Large intestine (tissue), 3 donors: ENCODE measurements around the gene CDC5L. TPM values are rescaled to one million over a fixed set of nuclear protein-coding genes. Genes with fewer than 3 reads are reported as not detected.

Source experiments
- DNase-seq, 2 donors: peaks; one replicate each; pipeline versions ENCODE4 v3.0.0 to v3.0.0-alpha.2; 2013
- H3K27ac ChIP-seq: one replicate; pipeline ENCODE4 v1.5.1; 2013; ENCODE audit warnings: low read length
- H3K27me3 ChIP-seq: 2 replicates; pipeline ENCODE4 v1.6.1; 2013; ENCODE audit warnings: low read length; ENCODE audit not compliant: control insufficient read depth, insufficient read depth
- H3K36me3 ChIP-seq: 2 replicates; pipeline ENCODE4 v1.6.1; 2013; ENCODE audit warnings: low read length; ENCODE audit not compliant: control insufficient read depth, insufficient read depth
- H3K4me1 ChIP-seq: one replicate; pipeline ENCODE4 v1.6.1; 2013; ENCODE audit warnings: low read length; ENCODE audit not compliant: control insufficient read depth, insufficient read depth
- H3K4me3 ChIP-seq: one replicate; pipeline ENCODE4 v1.5.1; 2013; ENCODE audit warnings: low read length
- H3K9me3 ChIP-seq: one replicate; pipeline ENCODE4 v1.6.1; 2013; ENCODE audit warnings: mild to moderate bottlenecking, low read depth, low read length, moderate library complexity; ENCODE audit not compliant: control insufficient read depth
- WGBS: methylation state at CpG from one replicate; pipeline ENCODE4 v1.1.5; 2013; ENCODE audit warnings: low lambda C conversion rate; ENCODE audit not compliant: insufficient coverage; 5-methylcytosine and 5-hydroxymethylcytosine counted together
- polyA plus RNA-seq: library from polyadenylated mRNA; unstranded; fragments of 120-200 nt; gene quantifications from one replicate; pipeline ENCODE4 v1.2.1, GENCODE V29; 2013

CDC5L gene
- polyA plus RNA-seq, 1 donor, result 21.2 TPM

DNA sequence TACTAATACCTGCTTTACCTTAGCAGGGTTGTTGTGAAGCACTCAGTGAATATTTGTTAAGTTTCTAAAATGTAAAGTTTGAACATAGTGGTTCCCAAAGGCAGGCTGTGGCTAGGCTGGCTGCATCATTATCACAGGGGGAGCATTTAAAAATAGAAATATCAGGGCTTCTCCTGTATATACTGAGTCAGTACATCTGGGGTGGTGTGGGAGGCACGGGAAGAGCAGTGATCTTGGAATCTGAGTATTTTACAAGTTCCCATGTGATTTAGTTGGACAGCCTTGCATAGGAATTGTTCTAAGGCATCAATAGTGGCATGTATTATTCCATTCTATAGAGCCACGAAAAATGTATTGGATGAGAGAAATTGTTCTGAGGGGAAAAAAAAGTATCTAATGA lies 8.0 kb downstream of the CDC5L start:
- H3K27ac ChIP-seq, result no peak overlapping the region
- H3K27me3 ChIP-seq, result no peaks in the 10 kb centered on the region
- DNase-seq, result no peak
- no peaks in the 10 kb centered on the region for H3K9me3 ChIP-seq
- H3K4me3 ChIP-seq, result no peak overlapping the region
- WGBS, result 88% methylated on average over 1 of the region's 2 CpGs
- no peaks in the 10 kb centered on the region for H3K4me1 ChIP-seq
- H3K36me3 ChIP-seq, result peaks cover 70% of the 10 kb centered on the region

DNA sequence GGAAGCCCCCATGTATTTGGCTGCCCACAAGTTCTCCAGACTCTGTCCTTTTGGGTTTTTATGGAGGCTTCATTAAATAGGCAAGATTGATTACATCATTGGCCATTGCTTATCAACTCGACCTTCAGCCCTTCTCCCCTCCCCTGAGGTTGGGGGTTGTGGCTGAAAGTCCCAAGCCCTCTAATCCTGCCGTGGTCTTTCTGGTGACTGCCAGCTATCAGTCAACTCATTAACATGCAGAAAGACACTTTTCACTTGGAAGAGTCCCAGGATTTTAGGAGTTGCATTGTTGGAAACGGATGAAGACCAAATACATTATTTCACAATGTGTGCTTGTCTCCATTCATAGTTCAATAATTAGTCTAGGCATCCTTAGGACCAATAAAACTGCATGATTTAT lies 9.5 kb downstream of the CDC5L start:
- H3K9me3 ChIP-seq, result no peaks in the 10 kb centered on the region
- no peak overlapping the region for H3K4me3 ChIP-seq
- no peak overlapping the region for H3K27ac ChIP-seq
- no peaks in the 10 kb centered on the region for H3K27me3 ChIP-seq
- H3K4me1 ChIP-seq, result no peaks in the 10 kb centered on the region
- WGBS, result no CpG with 5 or more reads among the region's 3 CpGs
- peaks cover 70% of the 10 kb centered on the region for H3K36me3 ChIP-seq
- DNase-seq, result no peak

DNA sequence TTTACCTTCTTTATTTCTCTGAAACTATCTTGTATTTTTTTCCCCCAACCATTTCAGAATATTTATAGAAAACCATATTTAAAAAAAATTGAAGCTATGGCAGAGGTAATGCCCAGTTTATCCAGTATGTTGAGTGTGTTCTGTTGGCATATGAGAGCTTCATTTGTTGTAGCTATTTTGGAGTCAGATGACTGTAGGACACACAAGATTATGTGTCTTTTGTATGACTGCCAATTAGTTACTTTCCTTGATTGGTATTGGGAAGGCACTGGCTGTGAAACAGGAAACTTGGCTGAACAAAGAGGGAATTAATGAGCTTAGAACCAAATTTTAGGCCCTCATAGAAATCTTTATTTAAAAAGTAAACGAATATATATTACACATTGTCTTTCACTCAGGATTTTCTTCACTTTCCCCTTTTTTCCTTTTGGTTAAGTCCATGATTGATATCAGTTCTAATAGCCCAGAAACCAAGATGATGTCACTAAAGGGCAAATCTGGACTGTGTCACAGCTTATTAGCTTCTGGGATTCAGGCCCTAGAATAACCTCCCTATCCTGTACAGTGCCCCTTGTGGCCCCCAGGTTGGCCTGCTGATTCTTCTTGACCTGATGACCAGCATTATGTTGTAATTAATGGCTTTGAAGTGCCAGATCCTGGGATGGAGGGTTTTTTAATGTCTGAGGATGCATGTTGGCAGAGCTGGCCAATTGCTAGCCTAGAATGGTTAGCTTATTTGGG lies 10.1 kb downstream of the CDC5L start:
- Histone ChIP-seq H3K27ac (no peak overlapping the region), H3K36me3 (peaks cover 66% of the 10 kb centered on the region), H3K27me3 (no peaks in the 10 kb centered on the region), H3K4me1 (no peaks in the 10 kb centered on the region), H3K9me3 (no peaks in the 10 kb centered on the region), H3K4me3 (no peak overlapping the region)
- no peak for DNase-seq
- WGBS, result 100% methylated on average over 1 of the region's 1 CpG

DNA sequence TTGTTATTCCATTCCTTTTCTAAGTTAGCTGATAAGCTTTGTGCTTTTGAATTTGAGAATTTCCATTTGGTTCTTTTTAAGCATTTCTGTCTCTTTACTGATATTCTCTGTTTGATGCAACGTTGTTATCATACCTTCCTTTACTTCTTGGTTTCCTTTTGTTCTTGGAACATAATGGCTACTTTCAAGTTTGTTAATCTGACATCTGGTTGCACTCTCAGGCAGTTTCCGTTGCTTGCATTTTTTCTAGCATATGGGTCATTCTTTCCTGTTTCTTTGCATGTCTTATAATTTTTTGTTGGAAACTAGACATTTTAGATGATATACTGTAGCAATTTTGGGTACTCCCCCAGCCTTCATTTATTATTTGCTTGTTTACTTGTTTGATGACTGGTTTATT lies 12.5 kb downstream of the CDC5L start:
- no peak for DNase-seq
- Histone ChIP-seq H3K4me3 (no peak overlapping the region), H3K27ac (no peak overlapping the region), H3K4me1 (no peaks in the 10 kb centered on the region), H3K36me3 (peaks cover 61% of the 10 kb centered on the region), H3K27me3 (no peaks in the 10 kb centered on the region), H3K9me3 (no peaks in the 10 kb centered on the region)
- 80% methylated on average over 1 of the region's 2 CpGs for WGBS

DNA sequence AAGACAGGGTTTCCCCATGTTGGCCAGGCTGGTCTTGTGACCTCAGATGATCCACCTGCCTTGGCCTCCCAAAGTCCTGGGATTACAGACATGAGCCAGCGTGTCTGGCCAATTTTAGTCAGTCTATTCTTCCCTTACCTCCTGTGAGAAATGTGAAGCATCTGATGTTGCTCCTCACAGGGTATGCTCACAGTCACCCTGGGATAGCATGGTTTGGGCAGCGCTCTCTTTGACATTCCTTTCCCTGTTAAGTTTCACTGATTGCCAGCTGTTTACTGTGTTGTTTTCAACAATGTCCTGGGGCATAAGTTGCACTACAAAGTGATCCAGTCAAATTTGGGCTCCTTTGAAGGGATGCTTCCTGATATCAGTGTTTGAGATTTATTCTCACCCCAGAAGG lies 13.1 kb downstream of the CDC5L start:
- Histone ChIP-seq H3K27ac (no peak overlapping the region), H3K4me3 (no peak overlapping the region), H3K27me3 (no peaks in the 10 kb centered on the region), H3K9me3 (no peaks in the 10 kb centered on the region), H3K36me3 (peaks cover 57% of the 10 kb centered on the region), H3K4me1 (no peaks in the 10 kb centered on the region)
- no CpG with 5 or more reads among the region's 2 CpGs for WGBS
- no peak for DNase-seq

DNA sequence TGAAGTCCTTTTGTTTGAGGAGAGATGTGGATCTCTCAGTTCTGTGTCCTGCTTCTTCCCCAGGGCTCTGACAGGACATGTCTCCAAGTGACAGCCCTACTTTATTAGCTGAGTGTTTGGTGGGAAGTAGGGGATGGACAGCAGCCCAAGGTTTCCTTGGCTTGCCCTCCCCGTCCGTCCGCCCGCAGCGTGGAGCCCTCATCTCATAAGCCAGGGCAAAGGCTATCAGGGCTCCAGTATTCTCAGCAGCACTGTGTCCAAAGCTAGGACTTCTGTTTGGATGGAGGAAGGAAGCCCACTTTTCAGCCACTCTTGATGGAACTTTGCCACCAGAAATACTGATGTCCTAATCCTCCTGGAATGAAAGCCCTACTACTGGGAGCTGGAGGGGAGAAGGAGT lies 13.6 kb downstream of the CDC5L start:
- Histone ChIP-seq H3K27ac (no peak overlapping the region), H3K4me3 (no peak overlapping the region), H3K36me3 (peaks cover 58% of the 10 kb centered on the region)

DNA sequence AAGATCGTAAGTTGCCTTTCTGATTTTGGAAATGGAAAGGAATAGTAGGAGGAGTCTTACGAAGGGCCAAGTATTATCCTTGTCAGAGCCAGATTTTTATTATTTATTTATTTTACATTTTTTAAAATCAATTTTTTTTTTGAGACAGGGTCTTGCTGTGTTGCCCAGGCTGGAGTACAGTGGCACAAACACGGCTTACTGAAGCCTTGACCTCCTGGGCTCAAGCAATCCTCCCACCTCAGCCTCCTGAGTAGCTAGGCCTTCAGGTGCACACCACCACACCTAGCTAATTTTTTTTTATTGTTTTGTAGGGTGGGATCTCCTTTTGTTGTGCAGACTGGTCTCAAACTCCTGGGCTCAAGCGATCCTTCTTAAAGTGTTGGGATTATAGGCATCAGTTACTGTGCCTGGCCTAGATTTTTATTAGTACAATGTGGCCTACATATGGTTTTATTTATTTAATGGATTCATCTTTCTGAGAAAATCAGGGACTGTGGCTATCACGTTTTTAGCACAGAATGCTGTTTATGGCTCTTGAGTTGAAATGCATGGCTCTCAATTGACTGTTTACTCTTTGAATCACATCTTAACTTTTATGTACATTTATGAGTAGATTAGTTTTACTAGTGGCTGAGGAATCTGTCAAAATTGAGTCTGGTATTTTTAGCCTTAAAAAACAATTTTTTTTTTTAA lies 16.7 kb downstream of the CDC5L start:
- WGBS, result 92% methylated on average over 2 of the region's 5 CpGs
- Histone ChIP-seq H3K27me3 (no peaks in the 10 kb centered on the region), H3K9me3 (no peaks in the 10 kb centered on the region), H3K4me3 (no peak overlapping the region), H3K36me3 (peaks cover 63% of the 10 kb centered on the region), H3K27ac (no peak overlapping the region), H3K4me1 (no peaks in the 10 kb centered on the region)
- no peak for DNase-seq

More for the DNA sequence above, 13.6 kb downstream of the CDC5L start:
- Histone ChIP-seq H3K9me3 (no peaks in the 10 kb centered on the region), H3K4me1 (no peaks in the 10 kb centered on the region), H3K27me3 (no peaks in the 10 kb centered on the region)
- no CpG with 5 or more reads among the region's 5 CpGs for WGBS
- DNase-seq, result no peak

DNA sequence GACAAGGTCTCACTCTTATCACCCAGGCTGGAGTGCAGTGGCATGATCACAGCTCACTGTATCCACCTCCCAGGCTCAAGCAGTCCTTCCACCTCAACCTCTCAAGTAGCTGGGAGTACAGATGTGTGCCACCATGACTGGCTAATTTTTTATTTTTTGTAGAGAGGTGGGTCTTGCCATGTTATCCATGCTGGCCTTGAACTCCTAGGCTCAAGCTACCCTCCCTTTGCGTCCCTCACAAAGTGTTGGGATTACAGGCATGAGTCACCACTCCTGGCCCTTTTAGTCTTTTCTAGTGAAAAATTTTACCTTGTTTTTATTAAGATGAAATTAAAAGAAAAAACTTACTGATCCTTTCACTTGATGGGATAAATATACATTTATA lies 17.2 kb downstream of the CDC5L start:
- H3K4me3 ChIP-seq, result no peak overlapping the region
- peaks cover 66% of the 10 kb centered on the region for H3K36me3 ChIP-seq
- WGBS, result 60% methylated on average over 1 of the region's 1 CpG
- no peak for DNase-seq
- H3K27me3 ChIP-seq, result no peaks in the 10 kb centered on the region
- no peaks in the 10 kb centered on the region for H3K9me3 ChIP-seq
- H3K27ac ChIP-seq, result no peak overlapping the region
- no peaks in the 10 kb centered on the region for H3K4me1 ChIP-seq

DNA sequence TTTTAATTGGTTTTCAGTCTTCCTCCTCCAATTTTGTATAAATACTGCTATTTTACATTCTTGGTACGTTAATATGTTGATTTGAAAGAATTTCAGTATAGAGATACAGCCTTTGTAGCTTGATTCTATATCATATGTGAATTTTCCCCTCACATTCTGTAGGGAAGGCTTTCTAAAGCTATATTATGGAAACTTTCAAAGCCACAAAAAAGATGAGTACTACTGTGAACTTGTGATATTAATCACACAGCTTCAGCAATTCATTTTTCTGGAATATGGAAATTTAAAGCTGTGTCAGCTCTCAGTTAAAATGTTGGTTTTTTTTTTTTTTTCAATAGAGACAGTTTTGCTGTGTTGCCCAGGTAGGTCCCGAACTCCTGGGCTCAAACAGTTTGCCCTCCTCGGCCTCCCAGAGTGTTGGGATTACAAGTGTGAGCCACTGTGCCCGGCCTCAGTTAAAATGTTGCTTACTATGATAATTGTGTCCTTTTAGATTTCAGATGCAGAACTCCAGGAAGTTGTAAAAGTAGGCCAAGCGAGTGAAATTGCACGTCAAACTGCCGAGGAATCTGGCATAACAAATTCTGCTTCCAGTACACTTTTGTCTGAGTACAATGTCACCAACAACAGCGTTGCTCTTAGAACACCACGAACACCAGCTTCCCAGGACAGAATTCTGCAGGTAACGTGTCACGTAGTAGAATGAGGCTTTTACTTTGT lies 20.6 kb downstream of the CDC5L start:
- H3K36me3 ChIP-seq, result peaks cover 72% of the 10 kb centered on the region
- no peak for DNase-seq
- no peaks in the 10 kb centered on the region for H3K27me3 ChIP-seq
- H3K9me3 ChIP-seq, result no peaks in the 10 kb centered on the region
- H3K4me1 ChIP-seq, result no peaks in the 10 kb centered on the region
- no peak overlapping the region for H3K4me3 ChIP-seq
- no peak overlapping the region for H3K27ac ChIP-seq
- 100% methylated on average over 1 of the region's 11 CpGs for WGBS

DNA sequence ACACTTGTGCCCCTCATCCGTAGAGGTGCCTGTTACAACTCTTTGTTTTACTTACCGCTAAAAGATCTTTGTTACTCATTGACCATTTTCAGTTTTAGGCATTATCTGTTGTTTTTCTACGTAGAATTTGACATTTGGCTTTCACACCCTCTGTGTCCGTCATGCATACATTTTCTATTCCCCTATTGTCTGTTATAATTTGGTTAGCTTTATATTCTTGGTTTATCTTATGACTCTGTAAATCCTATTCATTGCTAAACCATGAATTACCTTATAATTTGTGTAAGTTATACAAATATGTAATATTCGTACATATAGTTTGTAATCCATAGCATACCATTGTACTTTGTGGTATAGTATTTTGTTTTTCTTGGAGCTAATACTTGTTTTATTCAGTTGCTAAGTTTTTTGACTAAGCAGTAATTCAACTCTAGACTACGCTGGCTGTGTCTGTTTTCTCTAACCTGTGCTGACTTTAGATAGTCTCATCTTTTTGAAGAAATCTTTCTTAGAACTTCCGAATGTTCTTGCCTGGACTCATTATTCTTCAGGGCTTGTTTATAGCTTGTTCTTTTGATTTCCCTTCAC lies 21.8 kb downstream of the CDC5L start:
- H3K9me3 ChIP-seq, result no peaks in the 10 kb centered on the region
- DNase-seq, result no peak
- no peak overlapping the region for H3K4me3 ChIP-seq
- no peak overlapping the region for H3K27ac ChIP-seq
- H3K4me1 ChIP-seq, result no peaks in the 10 kb centered on the region
- peaks cover 74% of the 10 kb centered on the region for H3K36me3 ChIP-seq
- WGBS, result 86% methylated on average over 7 of the region's 7 CpGs
- no peaks in the 10 kb centered on the region for H3K27me3 ChIP-seq
